GM12873 (cell line): ENCODE results near the gene ITGA2.

Source experiments
- CTCF ChIP-seq: IDR thresholded peaks from 2 replicates; pipeline ENCODE4 v1.5.1; 2012; ENCODE audit warnings: low read depth, mild to moderate bottlenecking, moderate library complexity, low read length, control low read depth; ENCODE audit not compliant: insufficient read depth; ENCODE audit errors: missing control alignments

Gene ITGA2

GRCh38 chr5:53009816-53010215 lies 20.7 kb downstream of the ITGA2 start:
- TF ChIP-seq CTCF = no peak

GRCh38 chr5:53010814-53011213 lies 21.7 kb downstream of the ITGA2 start:
- TF ChIP-seq CTCF = no peak

- TF ChIP-seq CTCF = no peak
These were observed 22.1 kb downstream of the ITGA2 start for GRCh38 chr5:53011233-53011632.

GRCh38 chr5:53013857-53014256 lies 24.7 kb downstream of the ITGA2 start:
- no peak for TF ChIP-seq CTCF

- no peak for TF ChIP-seq CTCF
These were observed 28.2 kb downstream of the ITGA2 start for GRCh38 chr5:53017383-53017782.

- no peak for TF ChIP-seq CTCF
These were observed 28.7 kb downstream of the ITGA2 start for GRCh38 chr5:53017794-53018391.

- no peak for TF ChIP-seq CTCF
These were observed 30.2 kb downstream of the ITGA2 start for GRCh38 chr5:53019320-53019719.
